ENCODE results near the gene INTU.

The INTU gene

DNA sequence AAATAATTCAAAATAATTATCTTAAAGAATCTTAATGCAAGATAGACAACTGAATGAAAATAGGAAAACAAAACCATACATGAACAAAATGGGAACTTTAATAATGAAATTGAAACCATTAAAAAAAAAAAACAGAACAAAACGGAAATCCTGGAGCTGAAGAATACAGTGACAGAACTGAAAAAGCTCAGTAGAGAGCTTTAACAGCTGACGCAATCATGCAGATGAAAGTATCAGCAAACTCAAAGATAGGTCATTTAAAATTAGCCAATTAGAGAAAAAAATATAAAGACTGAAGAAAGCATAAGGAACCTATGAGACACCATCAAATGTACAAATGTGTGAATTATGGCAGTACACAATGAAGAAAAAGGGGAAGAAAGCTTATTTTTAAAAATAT lies 116.2 kb downstream of the INTU start:
- DNase-seq (ENCODE audit: low spot score), result no peak

GRCh38 chr4:127756906-127757305 lies 124.1 kb downstream of the INTU start:
- no peak for DNase-seq (ENCODE audit: low spot score)

- no peak for DNase-seq (ENCODE audit: low spot score)
These were observed 126.6 kb downstream of the INTU start for GRCh38 chr4:127759228-127759820.

DNA sequence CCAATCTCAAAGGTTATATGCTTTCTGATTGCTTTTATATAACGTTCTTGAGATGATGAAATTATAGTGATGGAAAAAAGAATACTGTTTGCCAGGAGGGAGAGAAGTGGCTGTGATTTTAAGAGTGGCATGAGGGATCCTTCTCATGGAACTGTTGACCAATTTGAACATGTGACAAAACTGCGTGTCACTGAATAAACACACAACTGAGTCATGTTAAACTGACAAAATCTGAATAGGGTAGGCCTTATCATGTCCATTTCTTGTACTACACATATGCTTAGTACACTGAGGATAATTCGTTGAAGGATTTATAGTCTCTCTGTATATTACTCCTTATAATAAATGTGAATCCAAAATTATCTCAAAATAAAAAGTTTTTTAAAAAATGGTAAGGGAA lies 127.1 kb downstream of the INTU start:
- no peak for DNase-seq (ENCODE audit: low spot score)

GRCh38 chr4:127771535-127772275 lies 138.9 kb downstream of the INTU start:
- no peak for DNase-seq (ENCODE audit: low spot score)

- DNase-seq (ENCODE audit: low spot score), result no peak
These were observed 140.3 kb downstream of the INTU start for GRCh38 chr4:127772769-127773671.

- DNase-seq (ENCODE audit: low spot score), result no peak
These were observed 143.1 kb downstream of the INTU start for GRCh38 chr4:127775843-127776242.
